H9 (cell line): ENCODE data around the gene PUDP. TPM values are rescaled to one million over a fixed set of nuclear protein-coding genes. Genes with fewer than 3 reads are reported as not detected.

Experiments
- DNase-seq: peaks from one replicate; pipeline ENCODE4 v3.0.0-alpha.2; 2017
- H2AFZ ChIP-seq: one replicate; pipeline ENCODE4 v1.6.1; 2013; ENCODE audit warnings: mild to moderate bottlenecking, low read length, control low read depth, moderate library complexity
- H2AK5ac ChIP-seq: 2 replicates; pipeline ENCODE4 v1.6.1; 2013; ENCODE audit warnings: low read length, control low read depth, mixed read lengths; ENCODE audit not compliant: insufficient read length
- H2BK120ac ChIP-seq: one replicate; pipeline ENCODE4 v1.6.1; 2013; ENCODE audit warnings: low read depth, mild to moderate bottlenecking, low read length, control low read depth, inconsistent platforms; ENCODE audit not compliant: poor library complexity, severe bottlenecking
- H2BK12ac ChIP-seq: 2 replicates; pipeline ENCODE4 v1.6.1; 2013; ENCODE audit warnings: low read length, control low read depth, mixed read lengths, low read depth; ENCODE audit not compliant: insufficient read length
- H2BK15ac ChIP-seq: 2 replicates; pipeline ENCODE4 v1.6.1; 2013; ENCODE audit warnings: low read depth, low read length, control low read depth
- H2BK20ac ChIP-seq: one replicate; pipeline ENCODE4 v1.6.1; 2013; ENCODE audit warnings: low read depth, mild to moderate bottlenecking, low read length, control low read depth, inconsistent platforms; ENCODE audit not compliant: poor library complexity, severe bottlenecking
- H2BK5ac ChIP-seq: 2 replicates; pipeline ENCODE4 v1.6.1; 2013; ENCODE audit warnings: low read length, control low read depth, mixed read lengths; ENCODE audit not compliant: insufficient read length
- H3K14ac ChIP-seq: 2 replicates; pipeline ENCODE4 v1.6.1; 2013; ENCODE audit warnings: low read length, control low read depth; ENCODE audit not compliant: insufficient read depth
- H3K18ac ChIP-seq: 2 replicates; pipeline ENCODE4 v1.6.1; 2013; ENCODE audit warnings: low read depth, mild to moderate bottlenecking, mixed read lengths, low read length, control low read depth; ENCODE audit not compliant: insufficient read length
- H3K23ac ChIP-seq: 2 replicates; pipeline ENCODE4 v1.6.1; 2013; ENCODE audit warnings: low read length, control low read depth, mixed read lengths, low read depth; ENCODE audit not compliant: insufficient read length
- H3K23me2 ChIP-seq: 2 replicates; pipeline ENCODE4 v1.6.1; 2013; ENCODE audit warnings: low read depth, mild to moderate bottlenecking, mixed read lengths, low read length, control low read depth; ENCODE audit not compliant: insufficient read length, poor library complexity, severe bottlenecking
- H3K27ac ChIP-seq: 2 replicates; pipeline ENCODE4 v1.5.1; 2013; ENCODE audit warnings: low read length, control low read depth, mixed read lengths, low read depth; ENCODE audit not compliant: insufficient read length
- H3K27me3 ChIP-seq: 2 replicates; pipeline ENCODE4 v1.6.1; 2013; ENCODE audit warnings: low read length, control low read depth, inconsistent platforms; ENCODE audit not compliant: insufficient read depth
- H3K4ac ChIP-seq: 2 replicates; pipeline ENCODE4 v1.6.1; 2013; ENCODE audit warnings: low read depth, mild to moderate bottlenecking, control low read depth, inconsistent platforms, low read length, moderate library complexity
- H3K4me1 ChIP-seq: 2 replicates; pipeline ENCODE4 v1.6.1; 2013; ENCODE audit warnings: low read length, control low read depth, inconsistent platforms; ENCODE audit not compliant: insufficient read depth
- H3K4me2 ChIP-seq: 2 replicates; pipeline ENCODE4 v1.6.1; 2013; ENCODE audit warnings: low read length, control low read depth, mixed read lengths; ENCODE audit not compliant: insufficient read length, insufficient read depth
- H3K56ac ChIP-seq: 2 replicates; pipeline ENCODE4 v1.6.1; 2013; ENCODE audit warnings: low read depth, mild to moderate bottlenecking, mixed read lengths, low read length, control low read depth; ENCODE audit not compliant: insufficient read length
- H3K79me1 ChIP-seq: 2 replicates; pipeline ENCODE4 v1.6.1; 2013; ENCODE audit warnings: low read depth, mild to moderate bottlenecking, moderate library complexity, low read length, control low read depth, inconsistent platforms; ENCODE audit not compliant: insufficient read depth, poor library complexity, severe bottlenecking
- H3K79me2 ChIP-seq: 2 replicates; pipeline ENCODE4 v1.6.1; 2013; ENCODE audit warnings: low read length, control low read depth, inconsistent platforms; ENCODE audit not compliant: insufficient read depth
- H3K9ac ChIP-seq: 2 replicates; pipeline ENCODE4 v1.6.1; 2013; ENCODE audit warnings: low read length, control low read depth, mixed read lengths; ENCODE audit not compliant: insufficient read length; ENCODE audit errors: extremely low read depth
- H3K9me3 ChIP-seq: one replicate; pipeline ENCODE4 v1.6.1; 2013; ENCODE audit warnings: low read depth, low read length, inconsistent platforms; ENCODE audit not compliant: control insufficient read depth
- H3T11ph ChIP-seq: one replicate; pipeline ENCODE4 v1.6.1; 2013; ENCODE audit warnings: mild to moderate bottlenecking, low read length, control low read depth, inconsistent platforms
- H4K20me1 ChIP-seq: one replicate; pipeline ENCODE4 v1.6.1; 2013; ENCODE audit not compliant: control insufficient read depth, insufficient read length, insufficient read depth
- H4K5ac ChIP-seq: 2 replicates; pipeline ENCODE4 v1.6.1; 2013; ENCODE audit warnings: low read depth, mild to moderate bottlenecking, mixed read lengths, low read length, control low read depth; ENCODE audit not compliant: insufficient read length
- H4K8ac ChIP-seq: replicated peaks from 2 replicates; pipeline ENCODE4 v1.6.1; 2013; ENCODE audit warnings: low read length, control low read depth, mixed read lengths, low read depth; ENCODE audit not compliant: insufficient read length
- H4K91ac ChIP-seq: 2 replicates; pipeline ENCODE4 v1.6.1; 2013; ENCODE audit warnings: low read depth, mild to moderate bottlenecking, moderate library complexity, mixed read lengths, low read length, control low read depth; ENCODE audit not compliant: insufficient read length
- H3K27ac Mint-ChIP-seq, 3 experiments: 2 replicates in 2 of 3; 3 replicates in 1 of 3; pipeline ENCODE4 v1.8.0; 2020 to 2021; ENCODE audit warnings: mixed read lengths in 3 of 3, mild to moderate bottlenecking in 1 of 3, moderate library complexity in 1 of 3
- H3K27me3 Mint-ChIP-seq: 2 replicates; pipeline ENCODE4 v1.8.0; 2021; ENCODE audit warnings: low read depth, mild to moderate bottlenecking, moderate library complexity, mixed read lengths
- H3K36me3 Mint-ChIP-seq, 3 experiments: 2 replicates in 2 of 3; 3 replicates in 1 of 3; pipeline ENCODE4 v1.8.0; 2020 to 2021; ENCODE audit warnings: low read depth in 3 of 3, mixed read lengths in 3 of 3; ENCODE audit not compliant: insufficient read depth in 1 of 3
- H3K4me1 Mint-ChIP-seq, 2 experiments: 2 replicates each; pipeline ENCODE4 v1.8.0; 2020; ENCODE audit warnings: mixed read lengths in 2 of 2
- H3K4me3 Mint-ChIP-seq, 2 experiments: 2 replicates in 1 of 2; 3 replicates in 1 of 2; pipeline ENCODE4 v1.8.0; 2020 to 2021; ENCODE audit warnings: mild to moderate bottlenecking in 2 of 2, mixed read lengths in 2 of 2, moderate library complexity in 1 of 2
- H3K9me3 Mint-ChIP-seq, 2 experiments: 2 replicates in 1 of 2; 3 replicates in 1 of 2; pipeline ENCODE4 v1.8.0; 2020; ENCODE audit warnings: mild to moderate bottlenecking in 2 of 2, mixed read lengths in 2 of 2, moderate library complexity in 1 of 2
- CTCF ChIP-seq: fragments of 200-600 bp; sonication (generic); conservative IDR thresholded peaks from 3 replicates; pipeline ENCODE4 v1.8.0; 2021; ENCODE audit warnings: antibody characterized with exemption, mild to moderate bottlenecking
- WGBS: extraction: QIAGEN DNeasy Blood & Tissue Kit; methylation state at CpG from one replicate; pipeline ENCODE4 v1.1.7; 2013; ENCODE audit warnings: missing lambda C conversion rate, low lambda C conversion rate, mixed read lengths; ENCODE audit not compliant: insufficient read length; ENCODE audit errors: extremely low coverage; 5-methylcytosine and 5-hydroxymethylcytosine counted together
- total RNA-seq: library from RNA; stranded (reverse); gene quantifications from 2 replicates; pipeline ENCODE4 v1.2.1, GENCODE V29; 2021

PUDP gene
- total RNA-seq, 1 experiment from 2014 or later = 46.3 TPM

- peaks cover 28 to 37% (median 28%) of the 10 kb centered on the region in 3 experiments for H3K36me3 Mint-ChIP-seq
- no peak overlapping the region for H4K5ac ChIP-seq
- no CpG with 5 or more reads among the region's 14 CpGs for WGBS
- no peak overlapping the region for H3K56ac ChIP-seq
- H3K14ac ChIP-seq = no peak overlapping the region
- peaks cover 21 to 22% of the 10 kb centered on the region in 2 experiments for H3K4me1 Mint-ChIP-seq
- no peak overlapping the region for H3K4me2 ChIP-seq
- no peaks in the 10 kb centered on the region for H3K4me1 ChIP-seq
- no peak overlapping the region for H3K18ac ChIP-seq
- no peak overlapping the region for H4K8ac ChIP-seq
- H3K23ac ChIP-seq = no peak overlapping the region
- no peaks in the 10 kb centered on the region for H3K79me2 ChIP-seq
- no peak overlapping the region for H3K4ac ChIP-seq
- no peak for DNase-seq
- H3K27me3 ChIP-seq = no peaks in the 10 kb centered on the region
- no peak overlapping the region for H2BK15ac ChIP-seq
- no peak overlapping the region for H2BK5ac ChIP-seq
- no peak for TF ChIP-seq CTCF
- no peak overlapping the region for H2AK5ac ChIP-seq
- no peak overlapping the region for H3K27ac ChIP-seq
- H3K9me3 Mint-ChIP-seq = no peaks in the 10 kb centered on the region
- H3T11ph ChIP-seq = no peak overlapping the region
- no peak overlapping the region for H3K9ac ChIP-seq
- no peak overlapping the region for H2BK20ac ChIP-seq
- H3K27ac Mint-ChIP-seq = peak overlapping the region in 1 of 3 experiments; percentile 32; a peak in 3 of 7 replicates
- H2AFZ ChIP-seq = no peak overlapping the region
- H3K23me2 ChIP-seq = no peaks in the 10 kb centered on the region
- no peak overlapping the region for H2BK12ac ChIP-seq
- no peaks in the 10 kb centered on the region for H3K79me1 ChIP-seq
- no peak overlapping the region for H4K91ac ChIP-seq
- H2BK120ac ChIP-seq = no peak overlapping the region
- no peak overlapping the region for H3K4me3 Mint-ChIP-seq
- H4K20me1 ChIP-seq = no peaks in the 10 kb centered on the region
- H3K27me3 Mint-ChIP-seq = no peaks in the 10 kb centered on the region; the same call in 1 of the 2 replicates
- H3K9me3 ChIP-seq = no peaks in the 10 kb centered on the region
Measured at GRCh38 chrX:7054219-7055216, 93.4 kb downstream of the PUDP start.
